ENCODE data around the gene AKR1C8. TPM values are rescaled to one million over a fixed set of nuclear protein-coding genes. Genes with fewer than 3 reads are reported as not detected.

Gene AKR1C8
- total and polyA plus RNA-seq, 2 donors (not counting 3 experiments of a cell fraction or from before 2014, with no cell fraction given) = not detected

DNA sequence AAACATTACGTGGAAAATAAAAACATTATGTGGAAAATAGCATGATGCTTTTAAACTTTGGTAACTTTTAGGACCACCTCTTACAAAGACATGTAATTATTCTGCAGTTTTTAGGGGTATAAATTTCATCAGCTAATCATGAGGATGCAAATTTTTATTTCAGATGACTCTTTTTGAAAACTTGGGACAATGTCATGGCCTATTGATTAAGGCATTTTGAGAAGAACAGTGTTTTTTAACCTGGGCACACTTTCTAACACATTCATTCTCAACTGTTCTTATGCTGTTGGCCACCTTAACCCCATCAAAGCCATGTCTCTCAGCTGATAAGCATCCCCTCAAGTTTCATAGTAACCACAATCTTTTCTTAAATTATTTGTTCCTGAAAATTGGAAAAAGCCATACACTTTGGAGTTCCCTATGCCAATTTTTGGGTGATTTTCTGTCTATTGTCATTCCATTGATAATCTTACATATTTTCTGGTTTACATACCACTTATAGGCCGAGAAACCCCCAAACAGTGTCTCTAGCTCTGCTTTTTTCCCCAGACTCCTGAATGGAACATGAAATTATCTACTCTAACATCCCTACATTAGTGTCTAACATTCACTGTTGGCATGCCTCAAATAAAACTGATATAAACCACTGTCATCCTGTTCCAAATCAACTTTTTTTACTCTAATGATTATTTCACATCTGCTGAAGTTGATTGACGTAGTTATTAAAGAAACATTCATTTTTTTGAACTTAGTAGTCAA is 76.1 kb downstream of the AKR1C8 start:
- Histone ChIP-seq H3K79me2 (ENCODE audit: control insufficient read depth, insufficient read depth, low read length) (no peaks in the 10 kb centered on the region), H3K27ac (ENCODE audit: insufficient read depth, low read depth, low read length) (no peak overlapping the region), H4K20me1 (replicated peaks; ENCODE audit: control insufficient read depth, extremely low read depth, insufficient read depth, low read length) (no peaks in the 10 kb centered on the region), H3K27me3 (ENCODE audit: control insufficient read depth in 2 of 2, insufficient read depth in 2 of 2, low read length in 2 of 2) (no peaks in the 10 kb centered on the region), H2AFZ (ENCODE audit: low read depth, low read length) (no peak overlapping the region), H3K9me3 (replicated peaks; ENCODE audit: control insufficient read depth, insufficient read depth, low read length) (no peaks in the 10 kb centered on the region), H3K9ac (replicated peaks; ENCODE audit: extremely low read depth, insufficient read depth, low read length) (no peak overlapping the region), H3K4me2 (ENCODE audit: insufficient read depth, low read length) (no peak overlapping the region), H3K4me1 (ENCODE audit: control insufficient read depth, extremely low read depth, insufficient read depth, low read length) (no peaks in the 10 kb centered on the region), H3K36me3 (ENCODE audit: control insufficient read depth in 2 of 2, extremely low read depth in 1 of 2, insufficient read depth in 2 of 2, low read length in 2 of 2) (peaks cover 0 to 2% of the 10 kb centered on the region in 2 experiments), H3K4me3 (replicated peaks in 1 of 3; ENCODE audit: insufficient read depth in 1 of 3, low read depth in 1 of 3, low read length in 3 of 3) (no peak overlapping the region), H3K9me1 (replicated peaks; ENCODE audit: control insufficient read depth, extremely low read depth, insufficient read depth, low read length) (no peaks in the 10 kb centered on the region)
- dilution Hi-C loops (cut with MboI; ENCODE audit: extremely low pct_ligation_motif_present, low sequenced_read_pairs) (no loop called here), intact Hi-C loops (cut with micrococcal nuclease) (no loop called here)
- ChIA-PET POLR2A (no interaction called here), CTCF (no interaction called here)
- DNase-seq (ENCODE audit: low read depth, low spot score) = no peak
- FAIRE-seq = no peak
- no TSS peak for BruUV-seq (replicated peaks)
- TF ChIP-seq POLR2A (IDR thresholded peaks at IDR 0.05; ENCODE audit: low read depth, low read length) (no peak), EZH2 (IDR thresholded peaks at IDR 0.05; ENCODE audit: borderline replicate concordance, low read depth, low read length, severe bottlenecking) (no peak), JUN (IDR thresholded peaks at IDR 0.05; ENCODE audit: borderline replicate concordance, insufficient read depth, insufficient read length, low read depth) (no peak), FOS (IDR thresholded peaks at IDR 0.05; ENCODE audit: borderline replicate concordance, insufficient read depth, low read length) (no peak), GATA2 (IDR thresholded peaks at IDR 0.05; ENCODE audit: insufficient read depth, insufficient read length, low read depth, low read length) (no peak), MYC (IDR thresholded peaks at IDR 0.05; ENCODE audit: low read depth, low read length) (no peak), POLR2AphosphoS5 (IDR thresholded peaks at IDR 0.05; ENCODE audit: insufficient read depth, low read depth, low read length) (no peak)
- TF ChIP-seq, protein P1, sequence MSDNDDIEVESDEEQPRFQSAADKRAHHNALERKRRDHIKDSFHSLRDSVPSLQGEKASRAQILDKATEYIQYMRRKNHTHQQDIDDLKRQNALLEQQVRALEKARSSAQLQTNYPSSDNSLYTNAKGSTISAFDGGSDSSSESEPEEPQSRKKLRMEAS (IDR thresholded peaks at IDR 0.05; ENCODE audit: insufficient read depth, insufficient read length) = no peak
- TF ChIP-seq, protein P2, sequence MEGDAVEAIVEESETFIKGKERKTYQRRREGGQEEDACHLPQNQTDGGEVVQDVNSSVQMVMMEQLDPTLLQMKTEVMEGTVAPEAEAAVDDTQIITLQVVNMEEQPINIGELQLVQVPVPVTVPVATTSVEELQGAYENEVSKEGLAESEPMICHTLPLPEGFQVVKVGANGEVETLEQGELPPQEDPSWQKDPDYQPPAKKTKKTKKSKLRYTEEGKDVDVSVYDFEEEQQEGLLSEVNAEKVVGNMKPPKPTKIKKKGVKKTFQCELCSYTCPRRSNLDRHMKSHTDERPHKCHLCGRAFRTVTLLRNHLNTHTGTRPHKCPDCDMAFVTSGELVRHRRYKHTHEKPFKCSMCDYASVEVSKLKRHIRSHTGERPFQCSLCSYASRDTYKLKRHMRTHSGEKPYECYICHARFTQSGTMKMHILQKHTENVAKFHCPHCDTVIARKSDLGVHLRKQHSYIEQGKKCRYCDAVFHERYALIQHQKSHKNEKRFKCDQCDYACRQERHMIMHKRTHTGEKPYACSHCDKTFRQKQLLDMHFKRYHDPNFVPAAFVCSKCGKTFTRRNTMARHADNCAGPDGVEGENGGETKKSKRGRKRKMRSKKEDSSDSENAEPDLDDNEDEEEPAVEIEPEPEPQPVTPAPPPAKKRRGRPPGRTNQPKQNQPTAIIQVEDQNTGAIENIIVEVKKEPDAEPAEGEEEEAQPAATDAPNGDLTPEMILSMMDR (IDR thresholded peaks at IDR 0.05; ENCODE audit: extremely low read depth in 1 of 2, insufficient read depth in 1 of 2, low read depth in 1 of 2, low read length in 2 of 2) = no peak
